Transverse colon (tissue), 4 donors: Measurements from ENCODE around the gene C22orf15. TPM values are rescaled to one million over a fixed set of nuclear protein-coding genes. Genes with fewer than 3 reads are reported as not detected.

Experiments
- DNase-seq: peaks from one replicate; pipeline ENCODE4 v3.0.0-alpha.2; 2019
- H3K27ac ChIP-seq, 4 donors: fragments of 200-600 bp; sonication (generic); 2 replicates each; pipeline ENCODE4 v1.5.1; 2016 to 2018; ENCODE audit warnings: inconsistent platforms in 4 of 4
- H3K27me3 ChIP-seq: fragments of 200-600 bp; sonication (generic); 2 replicates; pipeline ENCODE4 v1.5.1; 2017; ENCODE audit warnings: inconsistent platforms
- H3K36me3 ChIP-seq, 4 donors: fragments of 200-600 bp; sonication (generic); 2 replicates each; pipeline ENCODE4 v1.5.1; 2017 to 2019; ENCODE audit warnings: inconsistent platforms in 4 of 4
- H3K4me1 ChIP-seq, 4 donors: fragments of 200-600 bp; sonication (generic); 2 replicates each; pipeline ENCODE4 v1.5.1; 2017 to 2020; ENCODE audit warnings: inconsistent platforms in 4 of 4
- H3K4me3 ChIP-seq, 4 donors: fragments of 200-600 bp; sonication (generic); 1 replicate in 1 of 4; 2 replicates in 3 of 4; pipeline versions ENCODE4 v1.5.1 to v1.6.1; 2017 to 2019; ENCODE audit warnings: inconsistent platforms in 4 of 4
- H3K9me3 ChIP-seq, 2 donors: fragments of 200-600 bp; sonication (generic); 2 replicates each; pipeline ENCODE4 v1.5.1; 2017 to 2019; ENCODE audit warnings: inconsistent platforms in 2 of 2
- CTCF ChIP-seq, 5 experiments: fragments of 200-600 bp in 3 of 5; fragments of 450-650 bp in 2 of 5; sonication (generic) in 3 of 5; IDR thresholded peaks; 1 replicate in 2 of 5; 2 replicates in 3 of 5; pipeline ENCODE4 v1.5.1; 2016 to 2017; ENCODE audit warnings: antibody characterized with exemption in 5 of 5, inconsistent platforms in 3 of 5, mild to moderate bottlenecking in 2 of 5, moderate library complexity in 1 of 5
- EP300 ChIP-seq: sonication (generic); formaldehyde crosslinking; IDR thresholded peaks from one replicate; pipeline ENCODE4 v1.6.1; 2017; ENCODE audit warnings: antibody characterized with exemption, low read depth
- POLR2A ChIP-seq: fragments of 450-650 bp; IDR thresholded peaks from one replicate; pipeline ENCODE4 v1.6.1; 2016; ENCODE audit warnings: antibody characterized with exemption, mild to moderate bottlenecking, moderate library complexity
- POLR2AphosphoS5 ChIP-seq, 3 donors: sonication (generic); formaldehyde crosslinking; IDR thresholded peaks; one replicate each; pipeline ENCODE4 v1.6.1; 2016; ENCODE audit warnings: antibody characterized with exemption in 3 of 3
- whole genome bisulfite sequencing, 2 donors: methylation state at CpG; one replicate each; pipeline ENCODE4 v1.1.5; 2018; ENCODE audit warnings: low coverage in 1 of 2; 5-methylcytosine and 5-hydroxymethylcytosine counted together
- in situ Hi-C, 4 donors: fragments of 200-750 bp; cut with MboI; loops; one replicate each; pipeline versions ENCODE4 v1.15.0 to v1.15.1; 2017; ENCODE audit warnings: low sequenced_read_pairs in 3 of 4, low pct_ligation_motif_present in 1 of 4, low pct_unique_long_range_greater_than_20kb in 1 of 4
- intact Hi-C: fragments of 100-400 bp; cut with DNase I; formaldehyde crosslinking; loops from one replicate; pipeline ENCODE4 v1.15.1; 2023; ENCODE audit warnings: low total_unique reads
- total RNA-seq, 4 donors: library from RNA; depleted of rRNA; stranded (reverse); fragments of >200 nt; gene quantifications; one replicate each; pipeline ENCODE4 v1.1.0, GENCODE V29; 2016

C22orf15 gene
- total RNA-seq, 4 donors from 2014 or later: not detected

DNA sequence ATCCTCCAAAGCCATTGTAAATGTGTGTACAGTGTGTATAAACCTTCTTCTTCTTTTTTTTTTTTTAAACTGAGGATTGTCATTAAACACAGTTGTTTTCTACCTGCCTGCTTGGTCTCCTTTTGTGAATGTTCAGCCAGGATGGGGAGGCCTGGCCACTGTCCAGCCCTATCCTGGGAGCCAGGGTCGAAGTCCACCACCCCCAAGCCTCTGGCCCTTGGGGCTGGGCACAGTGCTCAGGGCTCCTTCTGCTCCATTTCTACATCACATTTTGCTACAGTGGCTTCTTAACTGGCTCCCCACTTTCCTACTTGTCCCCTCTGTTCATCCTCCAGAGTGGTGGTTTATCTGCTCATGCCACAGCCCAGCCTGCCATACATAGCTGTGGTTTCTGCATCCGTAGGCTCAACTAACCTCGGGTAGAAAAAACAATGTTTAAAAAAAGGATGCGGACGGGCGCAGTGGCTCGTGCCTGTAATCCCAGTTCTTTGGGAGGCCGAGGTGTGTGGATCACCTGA, 21.5 kb downstream of the C22orf15 start:
- no peak for TF ChIP-seq POLR2A
- TF ChIP-seq EP300: no peak
- no peak for TF ChIP-seq CTCF (IDR thresholded peaks at IDR 0.05)
- TF ChIP-seq POLR2AphosphoS5 (IDR thresholded peaks at IDR 0.05): no peak
- Histone ChIP-seq H3K4me1 (peaks cover 15 to 44% (median 31%) of the 10 kb centered on the region in 4 donors), H3K36me3 (no peaks in the 10 kb centered on the region), H3K27ac (peak overlapping the region in 2 of 4 donors; percentile 4 to 42), H3K9me3 (no peaks in the 10 kb centered on the region), H3K27me3 (no peaks in the 10 kb centered on the region), H3K4me3 (no peak overlapping the region)
- intact Hi-C loops: no loop called here
- 54 to 56% methylated on average over 7 to 8 of the region's 8 CpGs for WGBS, 2 donors
- peak; percentile 63 for DNase-seq
- in situ Hi-C loops: loop anchor here in 2 of 4 donors (10.0 kb wide), 1 partner anchor 61 kb away; no protein-coding TSS in a partner anchor

- WGBS, 2 donors: 44 to 48% methylated on average over 3 to 9 of the region's 9 CpGs
- TF ChIP-seq CTCF (IDR thresholded peaks at IDR 0.05) (no peak), POLR2A (no peak), EP300 (no peak), POLR2AphosphoS5 (IDR thresholded peaks at IDR 0.05) (no peak)
- intact Hi-C loops (no loop called here), in situ Hi-C loops (loop anchor here in 2 of 4 donors (10.0 kb wide), 1 partner anchor 59 kb away; no protein-coding TSS in a partner anchor)
- Histone ChIP-seq H3K36me3 (no peaks in the 10 kb centered on the region), H3K4me3 (peak overlapping the region in 3 of 4 donors; percentile 73 to 86 (median 85)), H3K9me3 (no peaks in the 10 kb centered on the region), H3K27me3 (no peaks in the 10 kb centered on the region), H3K27ac (peak overlapping the region; percentile 97 to 99 (median 98)), H3K4me1 (peaks cover 20 to 63% (median 35%) of the 10 kb centered on the region in 4 donors)
- DNase-seq: no peak
Observed at GRCh38 chr22:23786261-23786710, 23.5 kb downstream of the C22orf15 start.

DNA sequence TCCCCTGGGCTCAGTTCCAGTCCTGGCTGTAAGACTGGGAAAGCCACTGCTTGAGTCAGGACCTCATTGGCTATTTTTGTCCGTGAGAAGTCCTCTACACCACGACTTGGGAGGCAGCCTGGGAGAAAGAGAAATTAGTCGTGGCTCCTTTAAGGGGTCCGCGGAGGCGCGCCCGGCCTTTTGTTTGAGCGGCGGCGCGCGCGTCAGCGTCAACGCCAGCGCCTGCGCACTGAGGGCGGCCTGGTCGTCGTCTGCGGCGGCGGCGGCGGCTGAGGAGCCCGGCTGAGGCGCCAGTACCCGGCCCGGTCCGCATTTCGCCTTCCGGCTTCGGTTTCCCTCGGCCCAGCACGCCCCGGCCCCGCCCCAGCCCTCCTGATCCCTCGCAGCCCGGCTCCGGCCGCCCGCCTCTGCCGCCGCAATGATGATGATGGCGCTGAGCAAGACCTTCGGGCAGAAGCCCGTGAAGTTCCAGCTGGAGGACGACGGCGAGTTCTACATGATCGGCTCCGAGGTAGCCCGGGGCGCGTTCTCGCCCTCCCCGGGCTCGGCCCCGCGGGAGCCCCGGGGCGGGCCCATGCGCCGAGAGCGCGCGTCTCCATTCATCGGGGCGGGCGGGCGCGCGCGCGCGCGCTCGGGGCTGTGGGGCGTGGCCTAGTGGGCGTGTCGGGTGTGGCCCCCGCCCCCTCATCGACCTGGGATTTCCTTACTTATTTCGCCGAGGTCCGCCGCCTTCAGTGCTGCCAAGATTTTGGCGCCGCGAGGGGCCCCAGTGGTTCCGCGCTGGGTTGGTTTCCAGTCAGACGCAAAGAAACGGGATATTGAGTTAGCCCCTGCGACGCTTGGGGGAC, 24.2 kb downstream of the C22orf15 start, which contains the start of gene SMARCB1:
Gene SMARCB1, plus strand, starts transcription at position 215 of the 848 bp plus-strand sequence. Its CDS starts 204 bp downstream, at position 419.
- 0% methylated on average over 63 of the region's 97 CpGs; no CpG with 5 or more reads in 1 of the 2 donors for WGBS, 2 donors
- intact Hi-C loops: no loop called here
- in situ Hi-C loops: loop anchor here in 2 of 4 donors (10.0 kb wide), 1 partner anchor 58 kb away; no protein-coding TSS in a partner anchor
- Histone ChIP-seq H3K27ac (peak within 1 kb of the TSS; percentile 97 to 99 (median 98)), H3K9me3 (no peaks in the 10 kb centered on the region), H3K36me3 (no peaks in the 10 kb centered on the region), H3K4me3 (peak within 1 kb of the TSS; percentile 73 to 89 (median 86)), H3K27me3 (no peaks in the 10 kb centered on the region), H3K4me1 (peaks cover 20 to 70% (median 40%) of the 10 kb centered on the region in 4 donors)
- TF ChIP-seq EP300 (no peak), POLR2AphosphoS5 (IDR thresholded peaks at IDR 0.05) (peak; percentile 43 to 84 (median 78)), POLR2A (peak; percentile 84)
- peak; percentile 92 for DNase-seq

- no peak for TF ChIP-seq CTCF (IDR thresholded peaks at IDR 0.05)
- no peak for TF ChIP-seq EP300
- no peak for TF ChIP-seq POLR2A
- no peak for TF ChIP-seq POLR2AphosphoS5 (IDR thresholded peaks at IDR 0.05)
- in situ Hi-C loops (loop anchor here in 2 of 4 donors (10.0 kb wide), 1 partner anchor 57 kb away; no protein-coding TSS in a partner anchor), intact Hi-C loops (no loop called here)
- DNase-seq: no peak
- no peaks in the 10 kb centered on the region for H3K36me3 ChIP-seq
- peak overlapping the region; percentile 73 to 89 (median 86) for H3K4me3 ChIP-seq
- peak overlapping the region; percentile 97 to 99 (median 98) for H3K27ac ChIP-seq
- H3K4me1 ChIP-seq: peaks cover 20 to 74% (median 42%) of the 10 kb centered on the region in 4 donors
- H3K27me3 ChIP-seq: no peaks in the 10 kb centered on the region
- WGBS, 2 donors: 0 to 2% methylated on average over 3 to 5 of the region's 5 CpGs
- no peaks in the 10 kb centered on the region for H3K9me3 ChIP-seq
Observed at GRCh38 chr22:23787600-23787896, 24.8 kb downstream of the C22orf15 start.
